HG03064 (cell line): Measurements from ENCODE around the gene PMEL.
"Not testable (repeated sequence)": the region's sequence is repeated elsewhere in the genome, so short reads cannot be mapped to it uniquely, and the experiment has no call there.

ENCODE experiments used
- ATAC-seq: cut with Tn5 transposase; IDR thresholded peaks from one replicate; pipeline ENCODE4 v1.9.1; 2021; ENCODE audit warnings: low read depth; ENCODE audit not compliant: unreplicated experiment

The PMEL gene

GRCh38 chr12:55965941-55966407 is at the start of gene PMEL:
Gene PMEL, minus strand, starts transcription at chr12:55966042. Its CDS starts 31 bp downstream, at chr12:55966011.
- ATAC-seq: no peak

DNA sequence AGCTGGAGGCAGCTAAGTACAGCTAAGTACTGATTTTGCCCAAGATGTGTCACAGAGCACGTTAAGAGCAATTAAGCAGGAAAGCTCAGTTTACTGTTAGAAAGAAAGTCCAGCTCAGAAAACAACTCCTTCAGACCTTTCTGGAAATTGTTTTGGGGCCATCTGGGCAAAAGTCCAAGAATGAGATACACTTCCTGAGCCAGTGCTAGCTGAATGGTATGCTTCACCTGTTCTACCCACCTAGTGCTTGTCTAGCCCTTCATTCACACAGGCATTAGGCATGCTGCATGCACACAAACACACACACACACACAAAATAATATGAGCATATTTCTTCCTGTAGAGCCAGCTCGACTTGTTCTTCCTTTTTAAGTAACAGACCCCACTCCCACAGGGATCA is 48.4 kb upstream of the PMEL start:
- ATAC-seq: no peak

DNA sequence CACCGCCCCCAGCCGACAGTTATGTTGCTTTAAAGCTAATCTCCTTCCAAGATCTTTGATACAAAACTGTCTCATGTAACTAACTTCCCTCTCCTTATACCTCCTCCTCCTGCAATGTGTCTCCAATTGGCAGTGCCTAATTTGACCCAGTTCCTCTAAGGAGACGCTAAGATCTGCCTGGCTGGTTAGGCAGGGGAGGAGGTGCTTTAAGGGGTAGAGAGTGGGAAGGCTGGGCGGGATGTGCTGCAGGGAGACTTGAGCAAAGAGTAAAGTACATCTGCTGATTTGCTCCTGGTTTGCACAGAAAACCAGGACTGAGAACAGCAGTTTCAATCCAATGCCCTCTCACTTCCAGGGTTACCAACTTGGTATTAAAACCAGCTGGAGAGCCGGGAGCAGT is 47.6 kb upstream of the PMEL start:
- ATAC-seq: no peak

DNA sequence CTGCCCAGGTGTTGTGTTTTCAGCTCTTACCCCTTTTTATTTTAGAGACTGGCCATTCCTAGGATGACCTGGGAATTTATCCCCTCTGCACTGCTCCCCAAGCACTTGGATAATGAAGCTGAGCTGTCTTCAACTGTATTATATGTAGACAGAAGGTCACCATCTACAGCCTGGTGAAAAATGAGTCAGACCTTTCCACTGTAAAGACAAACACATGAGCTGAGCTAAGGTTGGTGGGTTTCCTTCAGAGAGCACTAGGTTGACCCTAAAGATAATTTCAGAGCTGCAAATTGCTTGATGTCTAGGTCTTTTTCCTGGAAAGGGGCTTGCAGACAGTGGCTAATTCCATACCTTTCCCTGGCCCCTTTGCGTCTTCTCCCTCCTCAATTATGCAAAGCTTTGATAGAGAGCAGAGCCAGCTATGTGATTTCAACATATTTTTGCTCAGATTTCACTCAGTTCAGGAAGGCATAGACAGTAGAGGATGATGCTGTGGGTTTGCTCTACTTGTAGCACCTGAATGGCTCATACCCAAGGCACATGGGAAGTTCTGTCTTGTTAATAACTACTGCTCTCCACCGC is 45.8 kb upstream of the PMEL start:
- ATAC-seq: no peak

GRCh38 chr12:56010111-56010570 is 44.3 kb upstream of the PMEL start:
- ATAC-seq: no peak

- peak; percentile 49 for ATAC-seq
Measured at GRCh38 chr12:56007564-56008559, 42.0 kb upstream of the PMEL start.

DNA sequence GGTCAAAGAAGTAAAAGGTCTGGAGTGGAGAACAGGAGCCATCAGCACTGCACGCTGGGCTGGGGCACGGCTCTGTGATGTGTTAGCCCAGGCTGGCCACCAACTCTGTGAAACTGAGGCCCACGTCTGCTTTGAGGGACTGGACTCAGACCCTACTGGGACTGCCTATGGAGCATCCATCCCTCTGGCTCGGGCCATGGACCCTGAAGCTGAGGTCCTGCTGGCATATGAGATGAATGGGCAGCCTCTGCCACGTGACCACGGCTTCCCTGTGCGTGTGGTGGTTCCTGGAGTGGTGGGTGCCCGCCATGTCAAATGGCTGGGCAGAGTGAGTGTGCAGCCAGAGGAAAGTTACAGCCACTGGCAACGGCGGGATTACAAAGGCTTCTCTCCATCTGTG is 38.4 kb upstream of the PMEL start:
- ATAC-seq: no peak

GRCh38 chr12:56003376-56003775 is 37.5 kb upstream of the PMEL start:
- not testable (repeated sequence) for ATAC-seq

DNA sequence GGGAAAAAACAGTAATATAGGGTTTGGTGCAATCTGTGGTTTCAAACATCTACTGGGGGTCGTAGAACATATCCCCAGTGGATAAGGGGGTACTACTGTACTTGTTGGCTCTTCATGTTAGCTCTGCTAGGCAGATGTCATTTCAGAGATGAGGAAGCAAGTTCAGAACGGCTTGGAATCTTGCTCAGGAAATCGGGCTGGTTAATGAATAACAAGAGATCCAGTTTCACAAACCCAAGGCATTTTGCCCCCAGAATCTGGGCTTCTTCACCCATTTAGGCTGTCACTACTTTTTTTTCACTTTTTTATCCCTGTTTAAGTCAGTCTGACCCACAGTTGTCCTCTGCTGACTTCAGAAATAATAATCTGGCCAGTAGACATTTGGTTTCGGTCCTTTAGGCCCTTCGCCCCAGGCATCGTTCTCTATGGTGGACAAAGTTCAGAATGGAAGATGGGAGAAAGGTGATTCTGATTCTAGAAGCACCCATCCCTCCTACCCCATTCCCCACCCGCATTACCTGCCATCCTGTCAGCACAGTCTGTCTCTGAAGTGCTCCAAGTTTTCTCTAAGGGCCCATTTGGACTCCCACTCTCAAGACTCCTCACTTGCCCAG is 35.8 kb upstream of the PMEL start:
- ATAC-seq: no peak

DNA sequence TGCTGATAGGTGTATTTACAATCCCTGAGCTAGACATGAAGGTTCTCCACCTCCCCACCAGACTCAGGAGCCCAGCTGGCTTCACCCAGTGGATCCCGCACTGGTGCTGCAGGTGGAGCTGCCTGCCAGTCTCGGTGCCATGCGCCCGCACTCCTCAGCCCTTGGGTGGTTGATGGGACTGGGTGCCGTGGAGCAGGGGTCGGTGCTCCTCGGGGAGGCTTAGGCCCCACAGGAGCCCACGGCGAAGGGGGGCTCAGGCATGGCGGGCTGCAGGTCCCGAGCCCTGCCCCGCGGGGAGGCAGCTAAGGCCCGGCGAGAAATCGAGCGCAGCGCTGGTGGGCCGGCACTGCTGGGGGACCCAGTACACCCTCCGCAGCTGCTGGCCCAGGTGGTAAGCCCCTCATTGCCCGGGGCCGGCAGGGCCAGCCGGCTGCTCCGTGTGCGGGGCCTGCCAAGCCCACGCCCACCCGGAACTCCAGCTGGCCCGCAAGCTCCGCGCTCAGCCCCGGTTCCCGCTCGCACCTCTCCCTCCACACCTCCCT is 34.2 kb upstream of the PMEL start:
- ATAC-seq: not testable (repeated sequence)

GRCh38 chr12:55999522-55999921 is 33.7 kb upstream of the PMEL start:
- not testable (repeated sequence) for ATAC-seq

DNA sequence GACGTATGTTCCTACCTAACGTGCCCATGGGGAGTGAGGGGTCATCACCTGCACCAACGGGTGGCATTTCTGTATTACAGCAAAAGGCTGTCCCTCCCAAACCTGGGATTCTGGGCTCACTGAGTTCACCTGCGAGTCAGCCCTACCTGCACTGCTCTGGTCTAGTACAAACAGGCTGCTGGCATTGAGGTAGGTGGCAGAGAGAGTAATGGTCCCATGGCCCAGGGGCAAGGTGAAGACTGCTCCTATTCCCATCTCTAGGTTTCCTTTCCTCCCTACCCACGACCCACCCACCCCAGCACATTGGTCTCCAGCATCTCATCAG is 31.7 kb upstream of the PMEL start:
- ATAC-seq: no peak

- ATAC-seq: peak; percentile 98
Measured at GRCh38 chr12:55996715-55997534, 31.1 kb upstream of the PMEL start, which contains the start of gene SUOX. Gene SUOX, plus strand, starts transcription at chr12:55997276. Its CDS starts 4,946 bp downstream, at chr12:56002222.

GRCh38 chr12:55996201-55996714 is 30.4 kb upstream of the PMEL start:
- no peak for ATAC-seq

GRCh38 chr12:55995366-55995765 is 29.5 kb upstream of the PMEL start:
- ATAC-seq: no peak

- ATAC-seq: no peak
Measured at GRCh38 chr12:55993230-55993853, 27.5 kb upstream of the PMEL start.

- no peak for ATAC-seq
Measured at GRCh38 chr12:55991110-55991509, 25.3 kb upstream of the PMEL start.

DNA sequence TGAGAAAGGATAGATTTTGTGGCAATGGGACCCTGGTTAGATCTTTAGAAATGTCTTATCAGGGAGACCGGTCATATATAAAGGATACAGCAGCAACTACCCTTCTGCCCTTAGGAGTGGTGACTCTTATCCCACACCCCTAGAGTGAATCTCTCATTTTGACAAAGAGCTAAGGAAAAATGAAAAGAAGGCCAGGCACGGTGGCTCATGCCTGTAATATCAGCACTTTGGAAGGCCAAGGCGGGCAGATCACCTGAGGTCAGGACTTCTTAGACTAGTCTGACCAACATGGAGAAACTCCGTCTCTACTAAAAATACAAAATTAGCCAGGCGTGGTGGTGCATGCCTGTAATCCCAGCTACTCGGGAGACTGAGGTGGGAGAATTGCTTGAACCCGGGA is 20.1 kb upstream of the PMEL start:
- ATAC-seq: not testable (repeated sequence)

GRCh38 chr12:55985341-55985740 is 19.5 kb upstream of the PMEL start:
- ATAC-seq: no peak
